Measurements from ENCODE around the gene CORO2A. TPM values are rescaled to one million over a fixed set of nuclear protein-coding genes. Genes with fewer than 3 reads are reported as not detected.

CORO2A gene
- total and polyA plus RNA-seq, 2 of the 13 experiments (the other 11 are each of a cell fraction or from before 2014, with no cell fraction given): 14.4 to 15.3 TPM

DNA sequence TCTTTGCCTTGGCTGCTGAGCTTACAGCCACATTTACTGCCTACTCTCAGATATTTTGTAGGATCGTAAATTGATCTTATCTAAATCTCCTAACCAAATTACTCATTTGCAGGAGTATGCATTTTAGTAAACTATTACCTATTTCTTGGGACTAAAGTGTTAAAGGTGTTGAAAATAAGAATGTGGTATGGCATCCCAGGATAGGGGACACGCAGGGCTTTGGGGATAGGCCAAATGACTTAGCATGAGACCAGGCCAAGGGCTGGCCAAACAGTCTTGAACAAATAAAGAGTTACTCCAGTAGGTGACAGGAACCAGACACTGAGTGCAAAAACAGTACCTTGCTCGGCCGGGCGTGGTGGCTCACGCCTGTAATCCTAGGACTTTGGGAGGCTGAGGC, 37.9 kb upstream of the CORO2A start:
- Histone ChIP-seq H3K27ac (ENCODE audit: extremely low read length, insufficient read depth, low read length) (peak overlapping the region; percentile 92), H3K36me3 (replicated peaks in 1 of 2; ENCODE audit: control insufficient read depth in 1 of 2, insufficient read depth in 2 of 2, low read length in 2 of 2) (peaks cover 0 to 1% of the 10 kb centered on the region in 2 experiments; a peak in 1 of 5 replicates), H3K27me3 (ENCODE audit: control insufficient read depth in 1 of 2, insufficient read depth in 2 of 2, low read length in 2 of 2) (no peaks in the 10 kb centered on the region), H3K9me3 (ENCODE audit: low read length) (no peaks in the 10 kb centered on the region), H3K4me3 (replicated peaks in 1 of 3; ENCODE audit: insufficient read depth in 1 of 3, low read depth in 2 of 3, low read length in 3 of 3) (no peak overlapping the region), H3K4me2 (ENCODE audit: low read depth, low read length) (no peak overlapping the region), H4K20me1 (ENCODE audit: insufficient read depth, low read length) (no peaks in the 10 kb centered on the region), H3K4me1 (ENCODE audit: insufficient read depth, low read length) (peaks cover 58% of the 10 kb centered on the region), H3K79me2 (ENCODE audit: insufficient read depth, low read length) (no peaks in the 10 kb centered on the region), H2AFZ (ENCODE audit: low read length) (no peak overlapping the region), H3K9ac (ENCODE audit: insufficient read depth, low read depth, low read length) (no peak overlapping the region)
- intact Hi-C loops (cut with micrococcal nuclease; ENCODE audit: unreplicated experiment) (no loop called here), in situ Hi-C loops (cut with HindIII; ENCODE audit: extremely low pct_ligation_motif_present, low pct_unique_long_range_greater_than_20kb) (no loop called here)
- ChIA-PET POLR2A (interaction anchor here (5.2 kb wide), 1 partner anchor 25 kb away, joined by 71 read pairs; the partner anchor contains the start of gene TBC1D2), CTCF (ENCODE audit: low intra/inter-chr PET ratio, low total read pairs) (no interaction called here)
- FAIRE-seq: no peak
- no peak for ATAC-seq
- TF ChIP-seq ZNF484 (CRISPR knock-in tag; IDR thresholded peaks at IDR 0.05; ENCODE audit: borderline replicate concordance, low read depth): no peak
- TF ChIP-seq ZNF891 (CRISPR knock-in tag; IDR thresholded peaks at IDR 0.05): no peak
- TF ChIP-seq DR1 (CRISPR knock-in tag; IDR thresholded peaks at IDR 0.05): no peak
- TF ChIP-seq NFE2 (CRISPR knock-in tag; IDR thresholded peaks at IDR 0.05): no peak
- no peak for TF ChIP-seq ATAD3A (CRISPR knock-in tag; IDR thresholded peaks at IDR 0.05)
- no TSS peak for BruUV-seq (replicated peaks)
- DNase-seq (ENCODE audit: low spot score): no peak
- 91% methylated on average over 6 of the region's 6 CpGs for WGBS (ENCODE audit: low lambda C conversion rate)

DNA sequence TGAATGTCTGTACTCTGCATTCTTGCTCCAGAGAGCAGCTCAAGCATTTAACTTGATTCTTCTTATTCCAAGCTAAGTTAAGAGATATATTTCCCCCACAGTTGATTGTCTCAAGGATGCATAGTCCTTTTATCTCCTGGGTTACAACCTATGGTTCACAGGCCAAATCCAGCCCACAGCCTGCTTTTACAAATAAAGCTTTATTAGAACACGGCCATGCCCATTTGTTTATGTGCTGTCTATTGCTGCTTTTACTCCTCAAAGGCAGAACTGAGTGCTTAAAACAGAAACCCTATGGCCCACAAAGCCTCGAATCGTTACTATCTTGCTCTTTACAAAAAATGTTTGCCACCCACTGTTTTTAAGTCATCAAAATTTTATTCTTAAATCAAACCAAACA, 37.2 kb upstream of the CORO2A start:
- in situ Hi-C loops (cut with HindIII; ENCODE audit: extremely low pct_ligation_motif_present, low pct_unique_long_range_greater_than_20kb) (no loop called here), intact Hi-C loops (cut with micrococcal nuclease; ENCODE audit: unreplicated experiment) (no loop called here)
- no peaks in the 10 kb centered on the region for H3K9me3 ChIP-seq (ENCODE audit: low read length)
- FAIRE-seq (no peak), DNase-seq (ENCODE audit: low spot score) (no peak), ATAC-seq (no peak)
- peaks cover 0 to 1% of the 10 kb centered on the region in 2 experiments; a peak in 1 of 5 replicates for H3K36me3 ChIP-seq (replicated peaks in 1 of 2; ENCODE audit: control insufficient read depth in 1 of 2, insufficient read depth in 2 of 2, low read length in 2 of 2)
- no peak overlapping the region for H3K9ac ChIP-seq (ENCODE audit: insufficient read depth, low read depth, low read length)
- POLR2A ChIA-PET: interaction anchor here (1.5 to 5.2 kb wide), 4 partner anchors 12 to 173 kb away, joined by 3 to 71 read pairs (median 12); partner anchors contain the start of genes NANS, TBC1D2 and TRIM14
- H3K27ac ChIP-seq (ENCODE audit: extremely low read length, insufficient read depth, low read length): peak overlapping the region; percentile 92
- no TSS peak for BruUV-seq (replicated peaks)
- H3K27me3 ChIP-seq (ENCODE audit: control insufficient read depth in 1 of 2, insufficient read depth in 2 of 2, low read length in 2 of 2): no peaks in the 10 kb centered on the region
- CTCF ChIA-PET (ENCODE audit: low intra/inter-chr PET ratio, low total read pairs): no interaction called here
- H4K20me1 ChIP-seq (ENCODE audit: insufficient read depth, low read length): no peaks in the 10 kb centered on the region
- H2AFZ ChIP-seq (ENCODE audit: low read length): no peak overlapping the region
- WGBS (ENCODE audit: low lambda C conversion rate): 64% methylated on average over 3 of the region's 3 CpGs
- H3K4me1 ChIP-seq (ENCODE audit: insufficient read depth, low read length): peaks cover 65% of the 10 kb centered on the region
- H3K4me2 ChIP-seq (ENCODE audit: low read depth, low read length): peak overlapping the region; percentile 76
- no peak overlapping the region for H3K4me3 ChIP-seq (replicated peaks in 1 of 3; ENCODE audit: insufficient read depth in 1 of 3, low read depth in 2 of 3, low read length in 3 of 3)
- H3K79me2 ChIP-seq (ENCODE audit: insufficient read depth, low read length): no peaks in the 10 kb centered on the region
- TF ChIP-seq, protein P1, sequence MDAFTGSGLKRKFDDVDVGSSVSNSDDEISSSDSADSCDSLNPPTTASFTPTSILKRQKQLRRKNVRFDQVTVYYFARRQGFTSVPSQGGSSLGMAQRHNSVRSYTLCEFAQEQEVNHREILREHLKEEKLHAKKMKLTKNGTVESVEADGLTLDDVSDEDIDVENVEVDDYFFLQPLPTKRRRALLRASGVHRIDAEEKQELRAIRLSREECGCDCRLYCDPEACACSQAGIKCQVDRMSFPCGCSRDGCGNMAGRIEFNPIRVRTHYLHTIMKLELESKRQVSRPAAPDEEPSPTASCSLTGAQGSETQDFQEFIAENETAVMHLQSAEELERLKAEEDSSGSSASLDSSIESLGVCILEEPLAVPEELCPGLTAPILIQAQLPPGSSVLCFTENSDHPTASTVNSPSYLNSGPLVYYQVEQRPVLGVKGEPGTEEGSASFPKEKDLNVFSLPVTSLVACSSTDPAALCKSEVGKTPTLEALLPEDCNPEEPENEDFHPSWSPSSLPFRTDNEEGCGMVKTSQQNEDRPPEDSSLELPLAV (CRISPR knock-in tag; conservative IDR thresholded peaks at IDR 0.05; ENCODE audit: low read depth): no peak
- TF ChIP-seq MEIS2 (CRISPR knock-in tag; IDR thresholded peaks at IDR 0.05) (no peak), ZNF614 (CRISPR knock-in tag; IDR thresholded peaks at IDR 0.05; ENCODE audit: borderline replicate concordance) (no peak), ZBTB38 (CRISPR knock-in tag; IDR thresholded peaks at IDR 0.05) (no peak)

Data from HepG2 (cell line).